ENCODE results near the gene PPIL1. TPM values are rescaled to one million over a fixed set of nuclear protein-coding genes. Genes with fewer than 3 reads are reported as not detected.

Gene PPIL1
- total RNA-seq, 1 donor from 2014 or later: 36.6 TPM

GRCh38 chr6:36865835-36866234 lies 8.8 kb downstream of the PPIL1 start:
- H3K79me2 ChIP-seq (ENCODE audit: insufficient read depth, low read length): peaks cover 78% of the 10 kb centered on the region
- H3K4me1 Mint-ChIP-seq (ENCODE audit: low read depth, unreplicated experiment): peaks cover 3% of the 10 kb centered on the region
- no peak for FAIRE-seq
- no peak overlapping the region for H3K27ac ChIP-seq (ENCODE audit: low read depth, low read length)
- no peaks in the 10 kb centered on the region for H3K27me3 Mint-ChIP-seq (ENCODE audit: low read depth, unreplicated experiment)
- H3K4me3 Mint-ChIP-seq (ENCODE audit: unreplicated experiment): no peak overlapping the region
- no peak overlapping the region for H3K27ac Mint-ChIP-seq (ENCODE audit: unreplicated experiment)
- H3K9me3 Mint-ChIP-seq (ENCODE audit: unreplicated experiment): no peaks in the 10 kb centered on the region
- H3K27me3 ChIP-seq (ENCODE audit: insufficient read depth, low read length): no peaks in the 10 kb centered on the region
- no peaks in the 10 kb centered on the region for H3K4me1 ChIP-seq (ENCODE audit: insufficient read depth, low read length)
- no peak overlapping the region for H2AFZ ChIP-seq (ENCODE audit: low read depth, low read length)
- peaks cover 14% of the 10 kb centered on the region for H3K36me3 ChIP-seq (ENCODE audit: insufficient read depth, low read length)
- H3K9ac ChIP-seq (ENCODE audit: low read length): no peak overlapping the region
- no peak for TF ChIP-seq EZH2 (IDR thresholded peaks at IDR 0.05; ENCODE audit: insufficient read depth, low read length)
- TF ChIP-seq, protein P1, sequence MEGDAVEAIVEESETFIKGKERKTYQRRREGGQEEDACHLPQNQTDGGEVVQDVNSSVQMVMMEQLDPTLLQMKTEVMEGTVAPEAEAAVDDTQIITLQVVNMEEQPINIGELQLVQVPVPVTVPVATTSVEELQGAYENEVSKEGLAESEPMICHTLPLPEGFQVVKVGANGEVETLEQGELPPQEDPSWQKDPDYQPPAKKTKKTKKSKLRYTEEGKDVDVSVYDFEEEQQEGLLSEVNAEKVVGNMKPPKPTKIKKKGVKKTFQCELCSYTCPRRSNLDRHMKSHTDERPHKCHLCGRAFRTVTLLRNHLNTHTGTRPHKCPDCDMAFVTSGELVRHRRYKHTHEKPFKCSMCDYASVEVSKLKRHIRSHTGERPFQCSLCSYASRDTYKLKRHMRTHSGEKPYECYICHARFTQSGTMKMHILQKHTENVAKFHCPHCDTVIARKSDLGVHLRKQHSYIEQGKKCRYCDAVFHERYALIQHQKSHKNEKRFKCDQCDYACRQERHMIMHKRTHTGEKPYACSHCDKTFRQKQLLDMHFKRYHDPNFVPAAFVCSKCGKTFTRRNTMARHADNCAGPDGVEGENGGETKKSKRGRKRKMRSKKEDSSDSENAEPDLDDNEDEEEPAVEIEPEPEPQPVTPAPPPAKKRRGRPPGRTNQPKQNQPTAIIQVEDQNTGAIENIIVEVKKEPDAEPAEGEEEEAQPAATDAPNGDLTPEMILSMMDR (IDR thresholded peaks at IDR 0.05; ENCODE audit: insufficient read depth, low read depth, low read length): no peak
- H3K4me2 ChIP-seq (ENCODE audit: low read length): no peak overlapping the region
- no peaks in the 10 kb centered on the region for H3K9me3 ChIP-seq (ENCODE audit: insufficient read depth, low read depth, low read length)
- H3K4me3 ChIP-seq (ENCODE audit: insufficient read depth, low read depth, low read length): no peak overlapping the region
- H4K20me1 ChIP-seq (ENCODE audit: insufficient read depth, low read length): peaks cover 34% of the 10 kb centered on the region
- no peak for DNase-seq (ENCODE audit: low read depth)
- peaks cover 26% of the 10 kb centered on the region for H3K36me3 Mint-ChIP-seq (ENCODE audit: low read depth, unreplicated experiment)

- no peak overlapping the region for H3K4me3 ChIP-seq (ENCODE audit: insufficient read depth, low read depth, low read length)
These were observed 10.7 kb downstream of the PPIL1 start for GRCh38 chr6:36863670-36864540.

More at GRCh38 chr6:36863670-36864540, 10.7 kb downstream of the PPIL1 start:
- Histone ChIP-seq H3K27ac (ENCODE audit: low read depth, low read length) (no peak overlapping the region), H2AFZ (ENCODE audit: low read depth, low read length) (no peak overlapping the region), H3K4me1 (ENCODE audit: insufficient read depth, low read length) (peaks cover 2% of the 10 kb centered on the region), H3K9me3 (ENCODE audit: insufficient read depth, low read depth, low read length) (no peaks in the 10 kb centered on the region), H3K4me2 (ENCODE audit: low read length) (no peak overlapping the region), H3K27me3 (ENCODE audit: insufficient read depth, low read length) (no peaks in the 10 kb centered on the region), H4K20me1 (ENCODE audit: insufficient read depth, low read length) (peaks cover 41% of the 10 kb centered on the region), H3K79me2 (ENCODE audit: insufficient read depth, low read length) (peaks cover 84% of the 10 kb centered on the region), H3K36me3 (ENCODE audit: insufficient read depth, low read length) (peaks cover 8% of the 10 kb centered on the region), H3K9ac (ENCODE audit: low read length) (no peak overlapping the region)
- peaks cover 28% of the 10 kb centered on the region for H3K36me3 Mint-ChIP-seq (ENCODE audit: low read depth, unreplicated experiment)
- no peak for TF ChIP-seq EZH2 (IDR thresholded peaks at IDR 0.05; ENCODE audit: insufficient read depth, low read length)
- TF ChIP-seq, protein P1 (IDR thresholded peaks at IDR 0.05; ENCODE audit: insufficient read depth, low read depth, low read length): no peak
- no peak overlapping the region for H3K4me3 Mint-ChIP-seq (ENCODE audit: unreplicated experiment)
- H3K9me3 Mint-ChIP-seq (ENCODE audit: unreplicated experiment): no peaks in the 10 kb centered on the region
- H3K27me3 Mint-ChIP-seq (ENCODE audit: low read depth, unreplicated experiment): no peaks in the 10 kb centered on the region
- FAIRE-seq (no peak), DNase-seq (ENCODE audit: low read depth) (no peak)
- H3K4me1 Mint-ChIP-seq (ENCODE audit: low read depth, unreplicated experiment): peaks cover 4% of the 10 kb centered on the region
- H3K27ac Mint-ChIP-seq (ENCODE audit: unreplicated experiment): no peak overlapping the region
